Right renal cortex interstitium (tissue), 3 donors: ENCODE measurements around the gene DCDC2. TPM values are rescaled to one million over a fixed set of nuclear protein-coding genes. Genes with fewer than 3 reads are reported as not detected.
A peak's percentile ranks its signal among the peaks of the same experiment; 100 is the strongest.
"Not testable (repeated sequence)": the region's sequence is repeated elsewhere in the genome, so short reads cannot be mapped to it uniquely, and the experiment has no call there.

ENCODE experiments used
- DNase-seq, 3 donors: peaks; one replicate each; pipeline ENCODE4 v3.0.0-alpha.2; 2013; ENCODE audit warnings: low read depth in 3 of 3, low spot score in 2 of 3
- polyA plus RNA-seq, 3 donors: library from polyadenylated mRNA; unstranded; fragments of 120-200 nt; gene quantifications; one replicate each; pipeline ENCODE4 v1.2.1, GENCODE V29; 2013; ENCODE audit not compliant: insufficient read length in 3 of 3

The DCDC2 gene
- polyA plus RNA-seq, 3 donors: 122 to 132 (median 128) TPM

DNA sequence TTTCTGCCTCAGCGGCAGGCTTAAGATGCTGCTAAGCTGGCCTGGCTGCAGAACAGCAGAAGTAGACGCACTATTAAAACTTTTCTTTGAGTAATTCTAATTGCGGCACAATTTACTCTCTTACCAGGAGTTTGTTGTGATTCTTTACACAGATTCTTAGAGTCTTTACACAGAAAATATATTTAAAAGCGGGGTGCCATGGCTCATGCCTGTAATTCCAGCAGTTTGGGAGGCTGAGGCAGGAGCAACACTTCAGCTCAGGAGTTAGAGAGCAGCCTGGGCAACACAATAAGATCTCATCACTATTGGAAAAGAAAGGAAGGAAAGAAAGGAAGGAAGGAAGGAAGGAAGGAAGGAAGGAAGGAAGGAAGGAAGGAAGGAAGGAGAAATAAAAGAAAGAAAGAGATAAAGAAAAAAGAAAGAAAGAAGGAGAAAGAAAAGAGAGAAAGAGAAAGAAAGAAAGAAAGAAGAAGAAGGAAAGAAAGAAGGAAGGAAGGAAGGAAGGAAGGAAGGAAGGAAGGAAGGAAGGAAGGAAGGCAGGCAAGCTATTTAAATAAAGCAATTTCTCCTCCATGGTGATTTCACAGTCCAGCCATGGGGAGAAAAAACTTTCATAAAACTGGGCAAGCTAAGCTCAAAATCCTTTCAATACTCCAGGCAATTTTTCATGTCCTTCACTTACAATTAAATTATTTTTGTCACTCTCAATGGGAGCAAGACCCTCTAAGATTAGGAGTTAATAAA is 23.8 kb upstream of the DCDC2 start:
- DNase-seq: no peak

DNA sequence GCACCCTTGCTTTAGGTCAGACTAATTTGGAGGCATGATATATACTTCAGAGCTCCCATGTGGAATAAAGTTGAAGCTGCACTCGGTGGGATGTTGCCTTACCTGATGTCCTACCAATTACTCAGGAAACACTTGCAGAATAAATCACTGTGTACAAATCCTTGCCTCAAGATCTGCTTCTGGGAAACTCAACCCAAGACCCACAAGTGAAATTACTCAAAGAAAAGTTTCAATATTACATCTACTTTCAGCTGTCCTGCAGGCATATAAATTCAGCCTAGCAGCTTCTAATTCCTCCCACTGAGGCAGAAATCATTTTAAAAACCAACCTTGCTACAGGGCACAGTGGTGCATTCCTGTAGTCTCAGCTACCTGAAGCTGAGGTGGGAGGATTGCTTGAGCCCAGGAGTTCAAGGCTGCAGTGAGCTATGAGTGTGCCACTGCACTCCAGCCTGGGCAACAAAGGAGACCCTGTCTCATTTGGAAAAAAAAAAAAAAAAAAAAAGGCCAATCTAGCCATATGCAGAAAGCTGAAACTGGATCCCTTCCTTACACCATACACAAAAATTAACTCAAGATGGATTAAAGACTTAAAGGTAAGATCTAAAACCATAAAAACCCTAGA is 20.7 kb upstream of the DCDC2 start:
- no peak for DNase-seq

- DNase-seq: no peak
Observed at GRCh38 chr6:24376871-24377270, 19.0 kb upstream of the DCDC2 start.

- no peak for DNase-seq
Observed at GRCh38 chr6:24374612-24375011, 16.8 kb upstream of the DCDC2 start.

- DNase-seq: not testable (repeated sequence)
Observed at GRCh38 chr6:24365103-24365633, 7.3 kb upstream of the DCDC2 start.

DNA sequence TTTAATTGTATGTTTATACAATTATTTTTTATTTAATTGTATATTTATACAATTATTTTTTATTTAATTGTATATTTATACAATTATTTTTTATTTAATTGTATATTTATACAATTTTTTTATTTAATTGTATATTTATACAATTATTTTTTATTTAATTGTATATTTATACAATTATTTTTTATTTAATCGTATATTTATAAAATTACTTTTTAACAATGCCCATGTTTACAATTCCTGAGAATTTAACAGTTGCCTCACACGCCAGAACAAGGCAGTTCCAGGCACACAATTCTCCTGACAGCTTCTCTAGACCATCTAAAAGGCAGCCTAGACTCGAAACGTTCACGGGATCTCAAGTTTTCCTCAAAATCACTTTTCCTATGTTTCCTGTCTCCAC is 4.5 kb upstream of the DCDC2 start:
- not testable (repeated sequence) for DNase-seq

GRCh38 chr6:24359640-24360454 is 2.0 kb upstream of the DCDC2 start:
- peak; percentile 88 to 91 (median 90) for DNase-seq

- DNase-seq: no peak
Observed at GRCh38 chr6:24358219-24358821, 461 bp upstream of the DCDC2 start.

- DNase-seq: no peak
Observed at GRCh38 chr6:24356310-24356973, 1.4 kb downstream of the DCDC2 start.

GRCh38 chr6:24355393-24355792 is 2.5 kb downstream of the DCDC2 start:
- no peak for DNase-seq

DNA sequence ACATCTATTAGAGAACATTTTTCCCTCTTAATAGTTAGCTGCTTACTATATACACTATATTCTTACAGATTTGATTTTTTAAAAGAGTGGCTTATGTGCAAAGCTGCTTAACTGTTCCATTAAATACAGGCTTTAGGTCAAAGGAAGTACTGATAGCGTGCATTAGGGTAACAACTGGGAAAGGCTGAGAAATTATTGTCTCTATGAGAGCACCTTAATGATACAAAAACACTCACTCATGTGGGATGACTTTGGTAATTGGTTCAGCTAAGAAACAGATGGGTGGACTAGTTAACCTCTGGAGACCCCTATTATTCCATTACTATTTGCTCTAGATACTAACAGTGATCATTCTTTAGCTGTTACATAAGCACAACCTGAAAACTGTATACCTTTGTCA is 4.0 kb downstream of the DCDC2 start:
- DNase-seq: no peak

- DNase-seq: no peak
Observed at GRCh38 chr6:24352434-24352833, 5.4 kb downstream of the DCDC2 start.

GRCh38 chr6:24344976-24345375 is 12.9 kb downstream of the DCDC2 start:
- no peak for DNase-seq

GRCh38 chr6:24340998-24341938 is 16.6 kb downstream of the DCDC2 start:
- DNase-seq: no peak

GRCh38 chr6:24339932-24340331 is 17.9 kb downstream of the DCDC2 start:
- no peak for DNase-seq

DNA sequence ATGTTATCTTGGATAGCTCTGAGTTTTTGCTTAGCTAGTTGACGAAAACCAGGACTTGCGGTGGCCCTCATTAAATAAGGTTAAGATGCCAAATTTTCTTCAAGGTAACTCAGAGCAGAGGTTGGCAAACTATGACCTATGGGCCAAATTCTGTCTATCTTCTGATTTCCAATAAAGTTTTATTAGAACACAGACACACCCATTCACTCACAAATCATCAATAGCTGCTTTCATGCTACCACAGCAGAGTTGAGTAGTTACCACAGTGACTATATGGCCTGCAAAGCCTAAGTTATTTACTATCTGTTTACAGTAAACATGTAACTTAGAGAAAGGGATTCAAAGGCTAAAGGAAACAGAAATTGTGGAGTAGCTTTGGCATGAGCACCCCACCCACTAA is 23.6 kb downstream of the DCDC2 start:
- DNase-seq: no peak

GRCh38 chr6:24332317-24332716 is 25.5 kb downstream of the DCDC2 start:
- DNase-seq: no peak

DNA sequence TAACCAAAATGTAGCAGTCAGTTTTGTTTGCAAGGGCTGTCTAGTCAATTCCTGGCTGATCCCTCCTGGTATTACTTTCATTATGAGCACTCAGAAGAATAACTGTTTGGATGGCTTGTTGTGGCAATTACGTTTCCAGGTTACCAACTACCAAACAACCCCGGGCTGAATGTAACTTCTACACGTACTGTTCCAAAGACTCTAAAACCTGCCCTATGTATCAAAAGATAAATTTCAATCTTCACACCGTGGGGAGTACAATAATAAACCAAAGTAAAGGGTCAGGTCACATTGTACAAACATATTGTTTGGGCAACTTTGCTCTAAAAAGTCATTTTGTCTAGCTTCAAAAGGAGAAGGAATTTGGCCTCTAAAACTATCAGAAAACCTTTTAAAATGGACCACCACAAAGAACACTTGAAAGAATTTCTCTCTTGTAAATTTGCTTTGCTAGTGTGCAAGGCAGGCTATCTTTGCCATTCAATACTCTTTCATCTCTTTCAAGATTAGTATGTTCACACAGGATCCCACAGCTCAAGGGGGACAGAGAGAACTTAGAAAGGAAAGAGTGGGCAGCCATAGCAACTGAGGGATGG is 27.6 kb downstream of the DCDC2 start:
- DNase-seq: no peak

DNA sequence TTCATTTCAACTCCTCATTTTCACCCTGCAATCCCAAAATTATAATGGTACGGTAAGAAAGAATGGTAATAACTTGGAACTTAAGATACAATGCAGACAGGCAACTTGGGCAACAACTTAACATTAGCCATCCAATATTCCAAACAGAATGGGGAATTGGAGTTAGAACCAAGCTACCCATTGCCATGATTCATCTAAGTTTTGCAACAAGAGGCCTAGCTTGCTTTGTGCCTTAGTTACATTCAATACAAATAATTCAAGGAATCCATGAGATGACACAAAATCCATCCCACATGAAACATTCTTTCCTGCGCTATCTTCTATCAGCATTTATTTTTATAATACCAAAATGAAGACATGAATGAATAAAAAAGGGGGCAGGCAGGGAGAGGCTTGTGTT is 28.4 kb downstream of the DCDC2 start:
- DNase-seq: no peak
